GM12878 (cell line): Measurements from ENCODE around the gene FAM117B. TPM values are rescaled to one million over a fixed set of nuclear protein-coding genes. Genes with fewer than 3 reads are reported as not detected.

ENCODE experiments used
- ATAC-seq: fragments of 200-7000 bp; cut with Tn5 transposase; 3 replicates; pipeline ENCODE4 v1.9.1; 2020; ENCODE audit warnings: mild to moderate bottlenecking, moderate library complexity
- BruUV-seq: library from RNA; stranded (reverse); fragments of 400-500 nt; replicated peaks from 2 replicates; lab custom pipeline; 2021; lab: Mats Ljungman, UMichigan
- CTCF ChIA-PET: fragments of 300-600 bp; sonication (Branson Sonifier 250); formaldehyde crosslinking; extraction: SDS; loops from one replicate; lab custom pipeline; 2021; ENCODE audit warnings: inconsistent platforms; lab: Yijun Ruan, JAX
- POLR2A ChIA-PET: fragments of 350-600 bp; formaldehyde crosslinking; extraction: SDS; loops from one replicate; lab custom pipeline; 2021; ENCODE audit warnings: inconsistent platforms; lab: Charles Lee
- RAD21 ChIA-PET: fragments of 300-600 bp; sonication (Branson Sonifier 250); formaldehyde crosslinking; loops from one replicate; lab custom pipeline; 2023; ENCODE audit warnings: antibody characterized with exemption; ENCODE audit not compliant: unreplicated experiment; lab: Charles Lee
- SMC1A ChIA-PET: fragments of 300-600 bp; sonication (Branson Sonifier 250); formaldehyde crosslinking; loops from one replicate; lab custom pipeline; 2023; ENCODE audit not compliant: unreplicated experiment, uncharacterized antibody; lab: Charles Lee
- DNase-seq: peaks from one replicate; pipeline ENCODE4 v3.0.0-alpha.2; 2011; ENCODE audit warnings: low read depth, low spot score
- FAIRE-seq: peaks from 3 replicates; lab custom pipeline; 2011; peaks lifted over from hg19 to GRCh38; lab: Jason Lieb, UNC
- H2AFZ ChIP-seq: 2 replicates; pipeline ENCODE4 v1.6.0; 2011; ENCODE audit warnings: low read depth, low read length, control low read depth; ENCODE audit not compliant: control insufficient read depth
- H3K27ac ChIP-seq: 2 replicates; pipeline ENCODE4 v1.5.1; 2011; ENCODE audit warnings: control low read depth; ENCODE audit not compliant: control insufficient read depth, insufficient read depth
- H3K27me3 ChIP-seq, 2 experiments: replicated peaks in 1 of 2; 2 replicates each; pipeline versions ENCODE4 v1.6.0 to v1.6.1; 2011; ENCODE audit warnings: low read length in 1 of 2; ENCODE audit not compliant: control insufficient read depth in 2 of 2, insufficient read depth in 2 of 2
- H3K36me3 ChIP-seq, 2 experiments: 2 replicates each; pipeline ENCODE4 v1.5.1; 2011; ENCODE audit warnings: low read length in 1 of 2; ENCODE audit not compliant: control insufficient read depth in 2 of 2, insufficient read depth in 2 of 2
- H3K4me1 ChIP-seq: 2 replicates; pipeline ENCODE4 v1.6.1; 2011; ENCODE audit warnings: mild to moderate bottlenecking, low read length, moderate library complexity, mixed read lengths; ENCODE audit not compliant: control insufficient read depth, insufficient read depth
- H3K4me2 ChIP-seq: 2 replicates; pipeline ENCODE4 v1.6.0; 2011; ENCODE audit warnings: control low read depth; ENCODE audit not compliant: control insufficient read depth, insufficient read depth
- H3K4me3 ChIP-seq: fragments of 200-600 bp; sonication (generic); 2 replicates; pipeline ENCODE4 v1.5.1; 2016
- H3K79me2 ChIP-seq: 2 replicates; pipeline ENCODE4 v1.6.0; 2011; ENCODE audit warnings: low read length; ENCODE audit not compliant: control insufficient read depth, insufficient read depth
- H3K9ac ChIP-seq: 2 replicates; pipeline ENCODE4 v1.8.0; 2011; ENCODE audit warnings: low read length, control low read depth, mixed read lengths; ENCODE audit not compliant: control insufficient read depth, insufficient read depth
- H3K9me3 ChIP-seq: replicated peaks from 3 replicates; pipeline ENCODE4 v1.5.1; 2011; ENCODE audit warnings: mild to moderate bottlenecking, low read length; ENCODE audit not compliant: control insufficient read depth, insufficient read depth
- H4K20me1 ChIP-seq: 2 replicates; pipeline ENCODE4 v1.6.0; 2011; ENCODE audit not compliant: control insufficient read depth, insufficient read depth
- CBX3 ChIP-seq: fragments of 200-600 bp; sonication (generic); IDR thresholded peaks from 2 replicates; pipeline ENCODE4 v1.6.1; 2016; ENCODE audit warnings: low read depth, borderline replicate concordance
- CEBPZ ChIP-seq: fragments of 150-350 bp; IDR thresholded peaks from 2 replicates; pipeline ENCODE4 v1.6.1; 2016; ENCODE audit warnings: low read depth, low read length
- ELK1 ChIP-seq: IDR thresholded peaks from 2 replicates; pipeline ENCODE4 v1.6.1; 2012; ENCODE audit warnings: low read depth, low read length, improper control_type of control experiment
- MLLT1 ChIP-seq: fragments of 450-650 bp; IDR thresholded peaks from 2 replicates; pipeline ENCODE4 v1.6.1; 2016; ENCODE audit warnings: mild to moderate bottlenecking
- POU2F2 ChIP-seq: IDR thresholded peaks from 3 replicates; pipeline ENCODE4 v1.6.1; 2011; ENCODE audit warnings: low read depth, mild to moderate bottlenecking, low read length, borderline replicate concordance
- PRDM15 ChIP-seq: fragments of 450-650 bp; formaldehyde crosslinking; IDR thresholded peaks from 2 replicates; pipeline ENCODE4 v1.4.0; 2020; ENCODE audit warnings: mild to moderate bottlenecking, moderate library complexity
- RFX5 ChIP-seq: IDR thresholded peaks from 2 replicates; pipeline ENCODE4 v1.6.1; 2011; ENCODE audit warnings: low read depth, low read length, improper control_type of control experiment
- SUPT20H ChIP-seq: IDR thresholded peaks from 2 replicates; pipeline ENCODE4 v1.6.1; 2011; ENCODE audit warnings: low read depth, mild to moderate bottlenecking, low read length, moderate library complexity, borderline replicate concordance; ENCODE audit not compliant: control insufficient read depth
- TARDBP ChIP-seq: IDR thresholded peaks from 2 replicates; pipeline ENCODE4 v1.6.1; 2016; ENCODE audit warnings: borderline replicate concordance
- TCF7 ChIP-seq: IDR thresholded peaks from 2 replicates; pipeline ENCODE4 v1.6.1; 2014; ENCODE audit warnings: antibody characterized with exemption, borderline replicate concordance
- ZNF24 ChIP-seq: fragments of 450-650 bp; IDR thresholded peaks from 2 replicates; pipeline ENCODE4 v1.6.1; 2017; ENCODE audit warnings: antibody characterized with exemption, mild to moderate bottlenecking
- WGBS: methylation state at CpG from one replicate; pipeline ENCODE4 v1.1.6; 2016; ENCODE audit warnings: low lambda C conversion rate; ENCODE audit not compliant: insufficient replicate concordance, insufficient coverage; ENCODE audit errors: missing lambda C conversion rate; 5-methylcytosine and 5-hydroxymethylcytosine counted together
- in situ Hi-C: fragments of 300-500 bp; cut with MboI; formaldehyde crosslinking; loops from 9 replicates; pipeline ENCODE4 v1.14.3; 2018; ENCODE audit warnings: mixed read lengths
- intact Hi-C: fragments of 100-400 bp; cut with micrococcal nuclease; formaldehyde crosslinking; loops from one replicate; pipeline ENCODE4 v1.14.2; 2022; ENCODE audit not compliant: unreplicated experiment
- polyA plus RNA-seq, 11 experiments: library from polyadenylated mRNA; depleted of rRNA in 4 of 11; unstranded in 6 of 11; stranded (reverse) in 5 of 11; fragments of >200 nt; fragmentation: Nextera tagmentation in 4 of 11; fragmentation: Illumina TruSeq in 1 of 11; extraction: Ambion mirVana in 4 of 11; extraction: Trizol in 1 of 11; gene quantifications; 1 replicate in 1 of 11; 2 replicates in 10 of 11; pipeline versions ENCODE4 v1.2.1 to v1.2.3, GENCODE V29; 2011 to 2016; ENCODE audit warnings: inconsistent platforms in 2 of 11, missing spikeins in 2 of 11, low read depth in 1 of 11
- total RNA-seq, 4 experiments: library from RNA; depleted of rRNA in 3 of 4; stranded (reverse); fragments of >200 nt in 3 of 4; fragmentation: Illumina TruSeq in 1 of 4; extraction: Trizol in 1 of 4; gene quantifications; 2 replicates each; pipeline versions ENCODE4 v1.2.1 to v1.2.3, GENCODE V29; 2013 to 2021

The FAM117B gene
- total and polyA plus RNA-seq, 10 of the 15 experiments (the other 5 are each of a cell fraction or from before 2014, with no cell fraction given), result 1.6 to 7.6 (median 4.2) TPM

GRCh38 chr2:202610380-202610779 is 24.4 kb upstream of the FAM117B start (continued):
- no peak for TF ChIP-seq PRDM15 (CRISPR knock-in tag)

GRCh38 chr2:202612145-202612544 is 22.6 kb upstream of the FAM117B start:
- no peaks in the 10 kb centered on the region for H3K27me3 ChIP-seq
- no peaks in the 10 kb centered on the region for H3K36me3 ChIP-seq
- in situ Hi-C loops (no loop called here), intact Hi-C loops (no loop called here)
- no peaks in the 10 kb centered on the region for H3K9me3 ChIP-seq
- WGBS, result 83% methylated on average over 1 of the region's 1 CpG
- H3K9ac ChIP-seq, result no peak overlapping the region
- H3K4me3 ChIP-seq, result no peak overlapping the region
- CTCF ChIA-PET, result no interaction called here
- H3K79me2 ChIP-seq, result no peaks in the 10 kb centered on the region
- peaks cover 30% of the 10 kb centered on the region for H3K4me1 ChIP-seq
- H4K20me1 ChIP-seq, result no peaks in the 10 kb centered on the region
- no peak overlapping the region for H2AFZ ChIP-seq
- SMC1A ChIA-PET, result interaction anchor here (0.6 kb wide), 1 partner anchor 20 kb away, joined by 3 read pairs; no protein-coding TSS in a partner anchor
- FAIRE-seq (no peak), DNase-seq (no peak), ATAC-seq (no peak)
- no peak overlapping the region for H3K27ac ChIP-seq
- RAD21 ChIA-PET, result no interaction called here
- H3K4me2 ChIP-seq, result no peak overlapping the region
- no TSS peak for BruUV-seq
- POLR2A ChIA-PET, result interaction anchor here (3.2 kb wide), 1 partner anchor 23 kb away, joined by 18 read pairs; the partner anchor contains the start of gene FAM117B
- TF ChIP-seq POU2F2 (no peak), ELK1 (no peak), TCF7 (no peak), SUPT20H (no peak), RFX5 (no peak), CEBPZ (no peak), CBX3 (no peak), MLLT1 (no peak), ZNF24 (no peak), TARDBP (no peak)
